ENCODE data around the gene ATP6V0B. TPM values are rescaled to one million over a fixed set of nuclear protein-coding genes. Genes with fewer than 3 reads are reported as not detected.

ATP6V0B gene
- total RNA-seq, 2 donors from 2014 or later: 72.1 to 80.5 TPM

GRCh38 chr1:43978551-43979260, 3.9 kb downstream of the ATP6V0B start, which contains the start of gene B4GALT2:
Gene B4GALT2 (plus strand): TSS chr1:43979210. CDS start chr1:43981161, 1,951 bp downstream.
- peaks cover 21% of the 10 kb centered on the region for H3K36me3 Mint-ChIP-seq (ENCODE audit: low read depth)

GRCh38 chr1:43979261-43979527, 4.4 kb downstream of the ATP6V0B start:
- Mint-ChIP-seq H3K27ac (no peak overlapping the region), H3K27me3 (no peaks in the 10 kb centered on the region), H3K36me3 (ENCODE audit: low read depth) (peaks cover 19% of the 10 kb centered on the region), H3K4me3 (no peak overlapping the region), H3K4me1 (peaks cover 59% of the 10 kb centered on the region)
- ATAC-seq: no peak
- H3K9me3 ChIP-seq (ENCODE audit: control insufficient read depth, low read length, poor library complexity, severe bottlenecking): no peaks in the 10 kb centered on the region
- DNase-seq: no peak

More at GRCh38 chr1:43978551-43979260, 3.9 kb downstream of the ATP6V0B start, which contains the start of gene B4GALT2:
- peak within 1 kb of the TSS; percentile 95 for H3K27ac Mint-ChIP-seq
- DNase-seq (peak; percentile 26 to 47 (median 34)), ATAC-seq (no peak)
- H3K4me1 Mint-ChIP-seq: peaks cover 62% of the 10 kb centered on the region
- peak within 1 kb of the TSS; percentile 95 for H3K4me3 Mint-ChIP-seq
- H3K9me3 ChIP-seq (ENCODE audit: control insufficient read depth, low read length, poor library complexity, severe bottlenecking): no peaks in the 10 kb centered on the region
- no peaks in the 10 kb centered on the region for H3K27me3 Mint-ChIP-seq

GRCh38 chr1:43979528-43980254, 4.9 kb downstream of the ATP6V0B start:
- no peaks in the 10 kb centered on the region for H3K9me3 ChIP-seq (ENCODE audit: control insufficient read depth, low read length, poor library complexity, severe bottlenecking)
- no peak for ATAC-seq
- Mint-ChIP-seq H3K36me3 (ENCODE audit: low read depth) (peaks cover 17% of the 10 kb centered on the region), H3K4me1 (peaks cover 59% of the 10 kb centered on the region), H3K4me3 (peak overlapping the region; percentile 95), H3K27me3 (no peaks in the 10 kb centered on the region), H3K27ac (no peak overlapping the region)
- no peak for DNase-seq

- no peak overlapping the region for H3K27ac Mint-ChIP-seq
- H3K4me3 Mint-ChIP-seq: peak overlapping the region; percentile 95
- peaks cover 59% of the 10 kb centered on the region for H3K4me1 Mint-ChIP-seq
- H3K27me3 Mint-ChIP-seq: no peaks in the 10 kb centered on the region
- DNase-seq: no peak
- no peak for ATAC-seq
- no peaks in the 10 kb centered on the region for H3K9me3 ChIP-seq (ENCODE audit: control insufficient read depth, low read length, poor library complexity, severe bottlenecking)
- peaks cover 17% of the 10 kb centered on the region for H3K36me3 Mint-ChIP-seq (ENCODE audit: low read depth)
Observed at GRCh38 chr1:43980255-43981134, 5.7 kb downstream of the ATP6V0B start.

GRCh38 chr1:43981135-43981491, 6.4 kb downstream of the ATP6V0B start:
- DNase-seq (no peak), ATAC-seq (no peak)
- no peaks in the 10 kb centered on the region for H3K27me3 Mint-ChIP-seq
- H3K9me3 ChIP-seq (ENCODE audit: control insufficient read depth, low read length, poor library complexity, severe bottlenecking): no peaks in the 10 kb centered on the region
- H3K4me1 Mint-ChIP-seq: peaks cover 54% of the 10 kb centered on the region
- peak overlapping the region; percentile 95 for H3K4me3 Mint-ChIP-seq
- no peak overlapping the region for H3K27ac Mint-ChIP-seq
- H3K36me3 Mint-ChIP-seq (ENCODE audit: low read depth): peaks cover 17% of the 10 kb centered on the region

GRCh38 chr1:43981636-43982035, 6.9 kb downstream of the ATP6V0B start:
- no peak for DNase-seq
- H3K27me3 Mint-ChIP-seq: no peaks in the 10 kb centered on the region
- no peak overlapping the region for H3K4me3 Mint-ChIP-seq
- H3K27ac Mint-ChIP-seq: no peak overlapping the region
- peaks cover 49% of the 10 kb centered on the region for H3K4me1 Mint-ChIP-seq
- no peaks in the 10 kb centered on the region for H3K9me3 ChIP-seq (ENCODE audit: control insufficient read depth, low read length, poor library complexity, severe bottlenecking)
- no peak for ATAC-seq
- peaks cover 17% of the 10 kb centered on the region for H3K36me3 Mint-ChIP-seq (ENCODE audit: low read depth)

GRCh38 chr1:43982241-43982640, 7.5 kb downstream of the ATP6V0B start:
- H3K9me3 ChIP-seq (ENCODE audit: control insufficient read depth, low read length, poor library complexity, severe bottlenecking): no peaks in the 10 kb centered on the region
- Mint-ChIP-seq H3K27ac (no peak overlapping the region), H3K27me3 (no peaks in the 10 kb centered on the region), H3K4me3 (no peak overlapping the region), H3K4me1 (peaks cover 44% of the 10 kb centered on the region), H3K36me3 (ENCODE audit: low read depth) (peaks cover 12% of the 10 kb centered on the region)
- DNase-seq (no peak), ATAC-seq (no peak)

GRCh38 chr1:43982808-43983207, 8.0 kb downstream of the ATP6V0B start:
- Mint-ChIP-seq H3K4me1 (peaks cover 38% of the 10 kb centered on the region), H3K4me3 (no peak overlapping the region), H3K27me3 (no peaks in the 10 kb centered on the region), H3K36me3 (ENCODE audit: low read depth) (peaks cover 6% of the 10 kb centered on the region), H3K27ac (no peak overlapping the region)
- ATAC-seq (no peak), DNase-seq (no peak)
- no peaks in the 10 kb centered on the region for H3K9me3 ChIP-seq (ENCODE audit: control insufficient read depth, low read length, poor library complexity, severe bottlenecking)

- no peak for DNase-seq
- Mint-ChIP-seq H3K27ac (peak overlapping the region; percentile 63), H3K36me3 (ENCODE audit: low read depth) (peaks cover 4% of the 10 kb centered on the region), H3K4me3 (no peak overlapping the region), H3K4me1 (peaks cover 33% of the 10 kb centered on the region), H3K27me3 (no peaks in the 10 kb centered on the region)
- ATAC-seq: no peak
- no peaks in the 10 kb centered on the region for H3K9me3 ChIP-seq (ENCODE audit: control insufficient read depth, low read length, poor library complexity, severe bottlenecking)
Observed at GRCh38 chr1:43983253-43983899, 8.6 kb downstream of the ATP6V0B start.

- no peaks in the 10 kb centered on the region for H3K27me3 Mint-ChIP-seq
- H3K4me1 Mint-ChIP-seq: peaks cover 28% of the 10 kb centered on the region
- ATAC-seq: no peak
- H3K9me3 ChIP-seq (ENCODE audit: control insufficient read depth, low read length, poor library complexity, severe bottlenecking): no peaks in the 10 kb centered on the region
- DNase-seq: no peak
- H3K27ac Mint-ChIP-seq: no peak overlapping the region
- peaks cover 4% of the 10 kb centered on the region for H3K36me3 Mint-ChIP-seq (ENCODE audit: low read depth)
- H3K4me3 Mint-ChIP-seq: no peak overlapping the region
Observed at GRCh38 chr1:43984855-43985254, 10.1 kb downstream of the ATP6V0B start.

GRCh38 chr1:43985984-43986595, 11.3 kb downstream of the ATP6V0B start:
- no peaks in the 10 kb centered on the region for H3K9me3 ChIP-seq (ENCODE audit: control insufficient read depth, low read length, poor library complexity, severe bottlenecking)
- no peak overlapping the region for H3K27ac Mint-ChIP-seq

GRCh38 chr1:43986712-43987111, 12.0 kb downstream of the ATP6V0B start:
- Mint-ChIP-seq H3K4me1 (peaks cover 24% of the 10 kb centered on the region), H3K27ac (no peak overlapping the region), H3K27me3 (no peaks in the 10 kb centered on the region), H3K4me3 (no peak overlapping the region), H3K36me3 (ENCODE audit: low read depth) (peaks cover 4% of the 10 kb centered on the region)
- no peaks in the 10 kb centered on the region for H3K9me3 ChIP-seq (ENCODE audit: control insufficient read depth, low read length, poor library complexity, severe bottlenecking)
- no peak for DNase-seq
- no peak for ATAC-seq

More at GRCh38 chr1:43985984-43986595, 11.3 kb downstream of the ATP6V0B start:
- no peak for ATAC-seq
- Mint-ChIP-seq H3K36me3 (ENCODE audit: low read depth) (peaks cover 4% of the 10 kb centered on the region), H3K4me1 (peaks cover 20% of the 10 kb centered on the region), H3K27me3 (no peaks in the 10 kb centered on the region), H3K4me3 (no peak overlapping the region)
- DNase-seq: no peak

Measured in T-helper 17 cell (primary cell).